NCI-H2171 (cell line): ENCODE data around the gene PMF1.
"Not testable (repeated sequence)": the region's sequence is repeated elsewhere in the genome, so short reads cannot be mapped to it uniquely, and the experiment has no call there.

Source experiments
- DNase-seq: peaks from one replicate; lab custom pipeline; 2025; lab: John Stamatoyannopoulos, UW

PMF1 gene, protein sequence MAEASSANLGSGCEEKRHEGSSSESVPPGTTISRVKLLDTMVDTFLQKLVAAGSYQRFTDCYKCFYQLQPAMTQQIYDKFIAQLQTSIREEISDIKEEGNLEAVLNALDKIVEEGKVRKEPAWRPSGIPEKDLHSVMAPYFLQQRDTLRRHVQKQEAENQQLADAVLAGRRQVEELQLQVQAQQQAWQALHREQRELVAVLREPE

DNA sequence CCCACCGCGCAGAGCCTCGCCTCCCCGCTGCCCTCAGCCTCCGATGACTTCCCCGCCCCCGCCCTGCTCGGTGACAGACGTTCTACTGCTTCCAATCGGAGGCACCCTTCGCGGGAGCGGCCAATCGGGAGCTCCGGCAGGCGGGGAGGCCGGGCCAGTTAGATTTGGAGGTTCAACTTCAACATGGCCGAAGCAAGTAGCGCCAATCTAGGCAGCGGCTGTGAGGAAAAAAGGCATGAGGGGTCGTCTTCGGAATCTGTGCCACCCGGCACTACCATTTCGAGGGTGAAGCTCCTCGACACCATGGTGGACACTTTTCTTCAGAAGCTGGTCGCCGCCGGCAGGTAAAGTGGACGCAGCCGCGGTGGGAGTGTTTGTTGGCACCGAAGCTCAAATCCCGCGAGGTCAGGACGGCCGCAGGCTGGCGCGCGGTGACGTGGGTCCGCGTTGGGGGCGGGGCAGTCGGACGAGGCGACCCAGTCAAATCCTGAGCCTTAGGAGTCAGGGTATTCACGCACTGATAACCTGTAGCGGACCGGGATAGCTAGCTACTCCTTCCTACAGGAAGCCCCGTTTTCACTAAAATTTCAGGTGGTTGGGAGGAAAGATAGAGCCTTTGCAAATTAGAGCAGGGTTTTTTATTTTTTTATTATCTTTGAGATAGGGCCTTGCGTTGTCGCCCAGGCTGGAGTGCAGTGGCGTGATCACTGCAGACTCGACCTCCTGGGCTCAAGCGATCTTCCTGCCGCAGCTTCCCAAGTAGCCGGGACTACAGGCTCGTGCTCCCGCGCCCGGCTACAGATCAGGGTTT is at the start of gene PMF1:
Gene PMF1 (plus strand): TSS at position 175 of the 811 bp plus-strand sequence. CDS start 9 bp downstream, at position 184.
- peak; percentile 93 for DNase-seq

DNA sequence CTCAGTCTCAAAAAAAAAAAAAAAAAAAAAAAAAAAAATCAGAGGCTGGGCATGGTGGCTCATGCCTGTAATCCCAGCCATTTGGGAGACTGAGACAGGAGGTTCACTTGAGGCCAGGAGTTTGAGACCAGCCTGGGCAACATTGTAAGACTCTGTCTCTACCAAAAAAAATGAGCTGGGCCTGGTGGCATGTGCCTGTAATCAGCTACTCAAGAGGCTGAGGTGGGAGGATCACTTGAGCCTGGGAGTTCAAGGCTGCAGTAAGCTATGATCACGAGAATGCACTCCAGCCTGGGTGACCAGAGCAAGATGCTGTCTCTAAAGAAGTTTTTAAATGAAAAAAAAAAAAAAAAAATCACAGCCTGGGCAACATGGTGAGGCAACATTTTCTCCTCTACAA is 49.1 kb upstream of the PMF1 start:
- DNase-seq, result no peak

DNA sequence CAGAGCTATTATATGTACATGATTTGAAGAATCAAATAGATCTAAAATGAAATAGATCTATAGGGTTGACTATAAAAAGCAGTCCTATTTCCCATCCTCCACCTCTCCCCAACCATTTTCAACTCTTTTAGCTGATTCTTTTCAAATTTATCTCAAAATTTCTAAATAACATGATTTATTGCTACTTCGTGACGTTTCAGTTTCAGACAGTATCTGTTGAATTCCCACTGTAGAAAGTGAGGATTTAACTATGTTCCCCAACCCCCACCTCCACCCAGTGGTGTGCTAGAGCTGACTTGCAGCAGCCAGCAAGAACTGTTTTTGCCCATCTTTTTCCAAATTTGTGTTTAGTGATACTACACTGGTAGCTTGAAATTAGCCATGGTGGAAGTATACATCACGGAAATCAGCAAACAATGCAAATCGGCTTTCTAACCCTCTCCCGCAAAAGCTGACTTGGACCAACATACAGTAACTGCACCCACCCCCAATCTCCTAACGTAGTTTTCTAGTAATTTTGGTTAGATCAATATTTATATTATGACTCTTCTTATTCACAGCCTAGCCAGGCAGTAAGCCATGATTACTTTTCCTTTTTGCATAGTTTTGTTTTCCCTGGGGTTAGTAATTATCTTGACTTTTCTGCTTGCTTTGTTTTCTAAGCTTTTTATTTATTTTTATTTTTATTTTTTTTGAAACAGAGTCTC is 48.5 kb upstream of the PMF1 start:
- no peak for DNase-seq

DNA sequence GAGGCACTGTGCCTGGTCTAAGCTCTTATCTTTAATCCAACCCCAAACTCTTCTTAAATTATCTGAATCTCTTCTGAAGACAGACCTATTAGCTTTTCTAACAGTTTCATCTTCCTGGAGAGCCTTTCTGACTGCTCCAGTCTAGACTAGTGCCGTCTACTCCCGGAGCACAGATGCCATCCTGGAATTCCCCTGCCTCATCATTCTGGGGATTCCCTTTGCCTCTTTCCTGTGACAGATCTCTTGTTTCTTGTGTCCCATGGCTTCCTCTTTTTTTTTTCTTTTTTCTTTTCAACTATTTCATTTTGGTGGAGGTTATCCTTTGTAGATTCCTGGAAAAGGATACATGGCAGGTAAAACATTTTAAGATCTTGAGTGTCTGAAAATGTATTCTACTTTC is 47.7 kb upstream of the PMF1 start:
- DNase-seq, result no peak

DNA sequence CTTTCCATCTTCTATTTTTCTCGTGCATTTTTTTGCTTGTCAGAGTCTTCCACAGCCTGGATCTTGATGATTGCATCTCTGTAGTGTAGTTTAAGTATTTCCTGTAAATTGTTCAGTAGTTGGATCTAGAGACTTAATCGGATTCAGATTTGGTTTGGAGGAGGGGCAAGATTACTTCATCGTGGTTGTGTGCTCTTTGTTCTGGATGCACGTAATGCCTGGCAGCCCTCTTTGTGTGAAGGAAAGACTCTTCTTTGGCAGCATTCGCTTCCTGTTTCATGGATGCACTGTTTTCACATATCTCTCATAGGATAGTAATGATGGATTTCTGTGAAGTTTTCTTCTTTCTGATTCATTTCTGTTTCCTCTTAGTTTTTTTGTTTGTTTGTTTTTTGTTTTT is 45.3 kb upstream of the PMF1 start:
- DNase-seq, result no peak

DNA sequence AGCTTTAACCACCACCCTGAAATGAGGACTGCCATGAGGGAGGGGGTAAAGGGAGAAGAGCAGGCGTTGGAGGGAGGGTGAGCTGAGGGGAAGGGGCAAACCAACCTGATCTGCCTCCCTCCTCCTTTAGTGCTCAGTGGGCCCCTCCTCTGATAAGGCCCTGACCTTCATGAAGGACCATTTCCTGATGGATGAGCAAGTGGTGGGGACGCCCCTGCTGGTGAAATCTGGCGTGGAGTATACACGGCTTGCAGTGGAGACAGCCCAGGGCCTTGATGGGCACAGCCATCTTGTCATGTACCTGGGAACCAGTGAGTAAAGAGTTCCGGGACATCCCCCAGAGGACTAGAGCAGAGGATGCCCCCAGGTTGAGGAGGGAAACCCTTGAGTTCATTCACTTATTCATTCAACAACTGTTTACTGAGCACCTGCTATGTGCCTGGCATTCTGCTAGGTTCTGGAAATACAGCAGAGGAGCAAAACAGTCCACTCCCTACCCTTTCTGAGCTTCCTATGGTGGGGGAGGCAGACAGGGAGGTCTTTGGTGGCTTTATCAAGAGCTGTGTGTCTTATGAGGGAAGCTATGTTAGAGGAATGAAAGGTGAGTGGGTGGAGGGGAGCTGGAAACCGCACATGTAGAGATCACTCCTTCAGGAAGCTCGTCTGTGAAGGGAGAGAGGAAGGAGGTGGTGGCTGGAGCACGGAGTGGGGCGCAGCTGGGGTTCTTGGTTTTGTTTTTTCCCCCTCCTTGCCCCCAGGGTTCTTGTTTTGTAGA is 39.9 kb upstream of the PMF1 start:
- DNase-seq, result no peak

DNA sequence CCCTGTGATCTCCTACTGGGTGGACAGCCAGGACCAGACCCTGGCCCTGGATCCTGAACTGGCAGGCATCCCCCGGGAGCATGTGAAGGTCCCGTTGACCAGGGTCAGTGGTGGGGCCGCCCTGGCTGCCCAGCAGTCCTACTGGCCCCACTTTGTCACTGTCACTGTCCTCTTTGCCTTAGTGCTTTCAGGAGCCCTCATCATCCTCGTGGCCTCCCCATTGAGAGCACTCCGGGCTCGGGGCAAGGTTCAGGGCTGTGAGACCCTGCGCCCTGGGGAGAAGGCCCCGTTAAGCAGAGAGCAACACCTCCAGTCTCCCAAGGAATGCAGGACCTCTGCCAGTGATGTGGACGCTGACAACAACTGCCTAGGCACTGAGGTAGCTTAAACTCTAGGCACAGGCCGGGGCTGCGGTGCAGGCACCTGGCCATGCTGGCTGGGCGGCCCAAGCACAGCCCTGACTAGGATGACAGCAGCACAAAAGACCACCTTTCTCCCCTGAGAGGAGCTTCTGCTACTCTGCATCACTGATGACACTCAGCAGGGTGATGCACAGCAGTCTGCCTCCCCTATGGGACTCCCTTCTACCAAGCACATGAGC is 36.1 kb upstream of the PMF1 start:
- DNase-seq, result no peak

DNA sequence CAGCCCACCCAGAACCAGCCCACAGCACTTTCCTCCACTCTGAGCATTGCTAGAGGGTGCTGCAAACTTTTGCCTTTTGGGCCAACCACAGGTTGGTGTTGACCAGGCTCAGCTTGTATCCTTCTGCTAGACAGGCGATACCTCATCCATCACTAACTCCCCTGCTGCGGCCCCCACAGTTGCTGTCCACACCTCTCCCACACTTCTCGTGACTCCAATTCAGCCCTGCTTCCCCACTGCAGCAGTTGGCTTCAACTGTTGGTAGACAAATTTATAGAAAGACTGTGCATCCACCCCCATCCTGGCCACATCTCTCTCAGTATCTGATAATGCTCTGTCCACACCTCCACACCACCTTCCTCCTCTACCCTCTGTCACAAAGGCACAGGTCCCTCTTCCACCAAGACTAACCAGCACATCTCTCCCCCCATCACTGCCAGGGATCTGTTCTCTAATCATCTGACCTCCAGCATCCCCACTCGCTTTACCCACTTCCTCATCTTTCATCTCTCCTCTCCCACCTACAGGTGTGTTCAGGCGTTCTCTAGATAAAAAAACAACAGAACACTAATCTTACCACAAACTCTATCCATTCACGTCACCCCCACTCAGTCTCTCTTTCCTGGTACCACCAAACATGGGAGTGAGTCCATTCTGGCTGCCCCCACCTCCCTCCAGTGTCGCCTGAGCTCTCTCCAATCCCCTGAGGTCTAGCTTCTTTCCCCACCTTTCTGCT is 34.7 kb upstream of the PMF1 start:
- no peak for DNase-seq

DNA sequence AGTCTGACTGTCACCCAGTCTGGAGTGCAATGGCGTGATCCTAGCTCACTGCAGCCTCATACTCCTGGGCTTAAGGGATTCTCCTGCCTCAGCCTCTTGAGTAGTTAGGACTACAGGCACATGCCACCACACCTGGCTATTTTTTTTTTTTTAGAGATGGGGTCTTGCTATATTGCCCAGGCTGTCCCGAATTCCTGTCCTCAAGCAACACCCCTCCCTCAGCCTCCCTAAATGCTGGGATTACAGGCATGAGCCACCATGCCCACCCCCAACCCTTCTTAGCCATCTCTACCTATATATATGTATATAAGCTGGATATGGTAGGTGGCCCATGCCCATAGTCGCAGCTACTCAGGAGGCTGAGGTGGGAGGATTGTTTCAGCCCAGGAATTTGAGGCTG is 32.3 kb upstream of the PMF1 start:
- DNase-seq, result no peak

DNA sequence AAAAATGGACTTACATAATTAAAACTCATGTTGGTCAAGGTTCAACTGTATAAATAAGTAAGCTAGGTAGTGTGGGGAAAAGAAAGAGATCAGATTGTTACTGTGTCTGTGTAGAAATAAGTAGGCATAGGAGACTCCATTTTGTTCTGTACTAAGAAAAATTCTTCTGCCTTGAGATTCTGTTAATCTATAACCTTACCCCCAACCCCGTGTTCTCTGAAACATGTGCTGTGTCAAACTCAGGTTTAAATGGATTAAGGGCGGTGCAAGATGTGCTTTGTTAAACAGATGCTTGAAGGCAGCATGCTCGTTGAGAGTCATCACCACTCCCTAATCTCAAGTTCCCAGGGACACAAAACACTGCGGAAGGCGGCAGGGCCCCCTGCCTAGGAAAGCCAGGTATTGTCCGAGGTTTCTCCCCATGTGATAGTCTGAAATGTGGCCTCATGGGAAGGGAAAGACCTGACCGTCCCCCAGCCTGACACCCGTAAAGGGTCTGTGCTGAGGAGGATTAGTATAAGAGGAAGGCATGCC is 31.3 kb upstream of the PMF1 start:
- DNase-seq, result not testable (repeated sequence)

DNA sequence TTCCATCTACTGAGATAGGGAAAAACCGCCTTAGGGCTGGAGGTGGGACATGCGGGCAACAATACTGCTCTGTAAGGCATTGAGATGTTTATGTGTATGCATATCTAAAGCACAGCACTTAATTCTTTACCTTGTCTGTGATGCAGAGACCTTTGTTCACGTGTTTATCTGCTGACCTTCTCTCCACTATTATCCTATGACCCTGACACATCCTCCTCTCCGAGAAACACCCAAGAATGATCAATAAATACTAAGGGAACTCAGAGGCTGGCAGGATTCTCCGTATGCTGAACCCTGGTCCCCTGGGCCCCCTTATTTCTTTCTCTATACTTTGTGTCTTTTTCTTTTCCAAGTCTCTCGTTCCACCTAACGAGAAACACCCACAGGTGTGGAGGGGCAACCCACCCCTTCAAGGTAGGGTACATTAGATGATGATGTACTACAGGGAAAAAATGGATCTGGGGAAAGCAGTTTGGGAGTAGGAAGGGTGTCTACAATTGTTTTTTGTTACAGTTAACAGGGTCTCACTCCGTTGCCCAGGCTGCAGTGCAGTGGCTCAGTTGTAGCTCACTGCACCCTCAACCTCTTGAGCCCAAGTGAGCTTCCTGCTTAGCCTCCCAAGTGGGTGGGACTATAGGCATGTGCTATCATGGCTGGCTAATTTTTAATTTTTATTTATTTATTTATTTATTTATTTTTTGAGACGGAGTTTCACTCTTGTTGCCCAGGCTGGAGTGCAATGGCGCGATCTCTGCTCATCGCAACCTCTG is 30.6 kb upstream of the PMF1 start:
- not testable (repeated sequence) for DNase-seq

DNA sequence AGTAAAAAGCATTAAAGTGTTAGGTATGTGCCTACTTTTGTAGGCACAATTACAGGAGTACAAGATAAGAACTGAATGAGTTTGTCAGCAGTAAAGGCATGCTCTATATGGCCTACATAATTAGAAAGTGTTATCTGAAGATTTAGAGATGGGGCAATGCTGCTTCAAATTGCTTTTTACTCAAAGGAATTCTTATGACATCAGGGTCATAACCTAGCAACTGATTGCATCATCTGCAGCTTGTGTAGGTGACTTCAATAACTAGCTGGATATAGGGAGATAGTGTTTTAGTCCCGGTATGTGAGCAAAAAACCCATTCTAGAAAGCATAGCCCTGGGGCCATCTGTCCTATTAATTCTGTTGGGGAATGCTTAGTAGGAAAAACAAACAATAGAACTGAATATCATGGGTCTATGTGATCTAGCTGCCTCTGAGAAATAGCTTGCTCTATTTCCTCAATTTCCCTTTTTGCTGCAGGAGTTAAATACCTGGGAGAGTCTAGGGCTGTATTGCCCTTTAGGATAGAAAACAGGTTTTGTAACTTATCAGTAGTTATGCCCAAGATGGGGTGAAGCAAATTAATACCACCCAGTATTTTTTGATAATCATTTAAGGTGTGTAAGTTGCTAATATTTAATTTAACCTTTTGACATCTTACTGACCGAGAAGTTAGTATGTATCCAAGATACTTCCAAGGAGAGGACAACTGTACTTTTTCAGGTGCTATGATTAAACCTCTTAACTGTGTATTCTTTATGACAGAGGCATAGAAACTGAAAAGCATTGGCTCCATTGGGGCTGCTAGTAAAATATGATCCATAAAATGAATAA is 26.2 kb upstream of the PMF1 start:
- DNase-seq, result not testable (repeated sequence)

DNA sequence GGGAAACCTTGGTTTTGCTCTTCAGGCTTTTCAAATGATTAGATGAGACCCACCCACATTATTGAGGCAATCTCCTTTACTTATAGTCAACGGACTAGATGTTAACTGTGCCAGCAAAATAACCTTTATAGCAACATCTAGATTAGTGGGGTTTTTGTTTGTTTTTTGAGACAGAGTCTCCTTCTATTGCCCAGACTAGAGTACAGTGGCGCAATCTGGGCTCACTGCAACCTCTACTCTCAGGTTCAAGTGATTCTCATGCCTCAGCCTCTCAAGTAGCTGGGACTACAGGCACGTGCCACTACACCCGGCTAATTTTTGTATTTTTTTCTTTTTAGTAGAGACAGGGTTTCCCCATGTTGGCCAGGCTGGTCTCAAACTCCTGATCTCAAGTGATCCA is 22.5 kb upstream of the PMF1 start:
- DNase-seq, result not testable (repeated sequence)

DNA sequence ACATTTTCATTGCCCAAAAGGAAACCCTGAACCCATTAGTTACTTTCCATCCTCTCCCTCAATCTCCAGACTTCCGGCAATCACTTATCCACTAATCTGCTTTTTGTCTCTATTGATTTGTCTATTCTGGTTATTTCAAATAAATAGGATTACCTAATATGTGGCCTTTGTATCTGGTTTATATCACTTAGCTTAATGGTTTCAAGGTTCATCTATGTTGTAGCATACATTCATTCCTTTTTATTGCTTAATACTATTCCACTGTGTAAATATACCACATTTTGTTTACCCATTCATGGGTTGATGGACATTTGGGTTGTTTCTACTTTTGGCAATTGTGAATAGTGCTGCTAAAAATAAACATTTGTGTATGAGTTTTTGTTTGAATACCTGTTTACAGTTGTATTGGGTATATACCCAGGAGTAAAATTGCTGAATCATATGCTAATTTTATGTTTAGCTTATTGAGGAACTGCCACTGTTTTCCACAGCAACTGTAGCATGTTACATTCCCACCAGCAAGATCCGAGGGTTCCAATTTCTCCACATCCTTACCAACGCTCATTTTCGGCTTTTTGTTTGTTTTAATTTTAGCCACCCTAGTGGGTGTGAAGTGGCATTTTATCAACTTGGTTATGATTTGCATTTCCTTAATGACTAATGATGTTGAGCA is 21.4 kb upstream of the PMF1 start:
- no peak for DNase-seq

DNA sequence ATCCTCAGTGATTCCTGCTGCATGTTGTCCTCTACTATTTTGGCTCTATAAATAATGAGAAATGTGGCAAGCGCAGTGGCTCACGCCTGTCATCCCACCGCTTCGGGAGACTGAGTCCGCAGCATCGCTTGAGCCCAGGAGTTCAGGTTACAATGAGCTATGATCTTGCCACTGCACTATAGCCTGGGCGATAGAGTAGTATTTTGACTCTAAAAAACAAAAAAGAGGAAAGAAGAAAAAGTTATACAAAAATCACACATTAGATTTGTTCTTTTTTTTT is 19.7 kb upstream of the PMF1 start:
- DNase-seq, result no peak

DNA sequence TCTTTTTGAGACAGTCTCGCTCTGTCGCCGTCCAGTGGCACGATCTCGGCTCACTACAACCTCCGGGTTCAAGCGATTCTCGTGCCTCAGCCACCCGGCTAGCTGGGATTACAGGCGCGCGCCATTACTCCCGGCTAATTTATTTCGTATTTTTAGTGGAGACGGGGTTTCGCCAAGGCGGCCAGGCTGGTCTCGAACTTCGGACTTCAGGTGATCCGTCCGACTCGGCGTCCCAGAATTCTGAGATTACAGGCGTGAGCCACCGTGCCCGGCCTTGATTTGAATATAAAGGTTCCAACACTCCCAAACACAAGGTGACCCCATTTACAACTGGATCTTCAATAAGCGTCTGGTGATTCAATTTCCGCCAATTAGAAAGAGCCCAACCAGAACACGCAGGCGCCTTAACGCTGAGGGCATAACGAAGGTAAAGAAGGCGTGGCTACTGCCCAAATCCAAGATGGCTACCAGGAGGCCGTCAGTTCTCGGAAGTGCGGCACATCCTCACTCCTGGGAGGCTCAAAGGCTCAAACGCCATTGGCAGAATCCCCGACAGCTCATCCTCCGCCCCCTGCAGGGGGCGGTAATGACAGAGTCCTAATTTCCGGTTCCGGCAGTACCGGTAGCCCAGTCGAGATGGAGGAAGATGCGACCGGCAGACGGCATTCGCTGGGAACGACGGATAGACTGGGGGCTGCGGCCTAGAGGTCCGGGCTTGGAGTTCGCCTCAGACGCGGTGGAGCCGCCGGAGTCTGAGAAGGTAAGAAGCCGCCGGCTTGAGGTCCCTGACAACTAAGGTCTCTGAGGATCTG is 19.1 kb upstream of the PMF1 start, which contains the start of gene SLC25A44:
Gene SLC25A44 (plus strand): TSS at position 617 of the 812 bp plus-strand sequence. CDS start 5,744 bp downstream, outside the sequence.
- DNase-seq, result peak; percentile 96

DNA sequence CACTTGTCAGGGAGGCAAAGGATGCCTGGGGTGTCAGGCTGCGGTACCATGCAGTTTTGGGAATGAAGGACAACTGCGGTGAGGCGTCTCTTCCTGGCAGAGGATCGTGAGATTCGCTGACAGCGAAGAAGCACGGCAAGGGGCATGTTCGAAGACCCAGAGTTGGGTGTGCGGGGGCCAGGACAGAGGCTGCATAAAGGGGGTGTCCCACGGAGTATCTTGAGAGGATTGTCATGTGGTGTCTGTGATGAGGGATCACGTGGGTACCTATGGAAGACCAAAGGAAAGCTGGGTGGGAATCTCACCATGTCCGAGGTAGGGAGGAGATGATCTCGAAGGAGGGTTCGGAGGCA is 18.5 kb upstream of the PMF1 start:
- DNase-seq, result peak; percentile 3

DNA sequence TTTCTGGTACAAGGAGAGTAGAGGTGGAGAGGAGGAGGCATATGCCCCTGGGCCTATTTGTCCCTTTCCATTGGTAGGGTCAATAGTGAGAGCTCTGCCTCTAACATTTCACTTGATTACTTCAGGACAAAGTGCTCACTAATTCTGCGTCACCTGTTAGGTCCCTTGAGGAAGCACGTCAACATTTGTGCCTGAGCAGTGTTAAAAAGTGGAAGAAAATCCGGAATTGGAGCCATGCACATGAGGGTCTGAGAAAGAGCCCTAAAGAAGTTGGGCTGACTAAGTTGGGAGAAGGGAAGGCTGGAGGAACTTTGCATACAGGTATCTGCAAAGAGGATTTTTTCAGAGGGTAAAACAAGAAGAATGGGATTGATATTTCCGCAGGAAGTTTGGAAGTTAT is 17.0 kb upstream of the PMF1 start:
- DNase-seq, result no peak
